NCI-H446 treated with DMSO at 0.1 percent for 48 hours (cell line): ENCODE data around the gene PCDH17.

Experiments used
- DNase-seq: peaks from one replicate; lab custom pipeline; 2025; lab: John Stamatoyannopoulos, UW

Gene PCDH17

GRCh38 chr13:57634839-57635165 is 3.3 kb downstream of the PCDH17 start:
- DNase-seq, result no peak

- DNase-seq, result no peak
Observed at GRCh38 chr13:57635541-57636085, 4.1 kb downstream of the PCDH17 start.

GRCh38 chr13:57636816-57637215 is 5.3 kb downstream of the PCDH17 start:
- no peak for DNase-seq

GRCh38 chr13:57637515-57637914 is 6.0 kb downstream of the PCDH17 start:
- DNase-seq, result no peak

GRCh38 chr13:57638186-57638890 is 6.8 kb downstream of the PCDH17 start:
- no peak for DNase-seq

- DNase-seq, result no peak
Observed at GRCh38 chr13:57640607-57641006, 9.1 kb downstream of the PCDH17 start.

- no peak for DNase-seq
Observed at GRCh38 chr13:57641051-57641450, 9.5 kb downstream of the PCDH17 start.

GRCh38 chr13:57644106-57644505 is 12.6 kb downstream of the PCDH17 start:
- DNase-seq, result peak; percentile 3

GRCh38 chr13:57653229-57653989 is 21.9 kb downstream of the PCDH17 start:
- no peak for DNase-seq

- no peak for DNase-seq
Observed at GRCh38 chr13:57665481-57665880, 33.9 kb downstream of the PCDH17 start.

- no peak for DNase-seq
Observed at GRCh38 chr13:57666131-57666953, 34.8 kb downstream of the PCDH17 start.

GRCh38 chr13:57672168-57672567 is 40.6 kb downstream of the PCDH17 start:
- DNase-seq, result no peak

- DNase-seq, result peak; percentile 9
Observed at GRCh38 chr13:57673197-57673596, 41.7 kb downstream of the PCDH17 start.

GRCh38 chr13:57675526-57675925 is 44.0 kb downstream of the PCDH17 start:
- no peak for DNase-seq

- DNase-seq, result no peak
Observed at GRCh38 chr13:57680609-57681008, 49.1 kb downstream of the PCDH17 start.

- no peak for DNase-seq
Observed at GRCh38 chr13:57682128-57682716, 50.7 kb downstream of the PCDH17 start.

GRCh38 chr13:57698851-57699250 is 67.3 kb downstream of the PCDH17 start:
- DNase-seq, result no peak

GRCh38 chr13:57704031-57704430 is 72.5 kb downstream of the PCDH17 start:
- DNase-seq, result no peak

- no peak for DNase-seq
Observed at GRCh38 chr13:57716295-57716694, 84.8 kb downstream of the PCDH17 start.

- DNase-seq, result no peak
Observed at GRCh38 chr13:57724486-57725272, 93.1 kb downstream of the PCDH17 start.

GRCh38 chr13:57725480-57725879 is 93.9 kb downstream of the PCDH17 start:
- DNase-seq, result no peak
